ENCODE results near the gene TYMP.

The TYMP gene

DNA sequence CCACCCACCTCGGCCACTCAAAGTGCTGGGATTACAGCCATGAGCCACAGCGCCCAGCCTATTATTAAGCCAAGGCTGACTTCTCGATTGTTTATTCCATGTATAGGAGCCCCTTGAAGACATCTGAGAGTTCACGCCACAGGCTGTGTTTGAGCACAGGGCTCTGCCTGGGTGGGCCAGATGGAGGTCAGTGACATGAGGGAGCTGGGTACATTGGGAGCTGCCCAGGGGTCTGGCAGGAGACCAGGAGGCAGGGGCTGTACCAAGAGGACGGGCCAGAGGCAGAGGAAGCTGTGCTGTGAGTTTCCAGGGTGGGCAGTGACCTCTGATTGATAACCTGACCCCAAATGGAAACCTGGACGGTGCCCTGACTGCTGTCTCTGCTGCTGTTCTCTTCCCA lies 27.7 kb downstream of the TYMP start:
- TF ChIP-seq, protein P1, sequence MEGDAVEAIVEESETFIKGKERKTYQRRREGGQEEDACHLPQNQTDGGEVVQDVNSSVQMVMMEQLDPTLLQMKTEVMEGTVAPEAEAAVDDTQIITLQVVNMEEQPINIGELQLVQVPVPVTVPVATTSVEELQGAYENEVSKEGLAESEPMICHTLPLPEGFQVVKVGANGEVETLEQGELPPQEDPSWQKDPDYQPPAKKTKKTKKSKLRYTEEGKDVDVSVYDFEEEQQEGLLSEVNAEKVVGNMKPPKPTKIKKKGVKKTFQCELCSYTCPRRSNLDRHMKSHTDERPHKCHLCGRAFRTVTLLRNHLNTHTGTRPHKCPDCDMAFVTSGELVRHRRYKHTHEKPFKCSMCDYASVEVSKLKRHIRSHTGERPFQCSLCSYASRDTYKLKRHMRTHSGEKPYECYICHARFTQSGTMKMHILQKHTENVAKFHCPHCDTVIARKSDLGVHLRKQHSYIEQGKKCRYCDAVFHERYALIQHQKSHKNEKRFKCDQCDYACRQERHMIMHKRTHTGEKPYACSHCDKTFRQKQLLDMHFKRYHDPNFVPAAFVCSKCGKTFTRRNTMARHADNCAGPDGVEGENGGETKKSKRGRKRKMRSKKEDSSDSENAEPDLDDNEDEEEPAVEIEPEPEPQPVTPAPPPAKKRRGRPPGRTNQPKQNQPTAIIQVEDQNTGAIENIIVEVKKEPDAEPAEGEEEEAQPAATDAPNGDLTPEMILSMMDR (IDR thresholded peaks at IDR 0.05; ENCODE audit: low read depth, low read length, missing control alignments): no peak
- in situ Hi-C loops (cut with HindIII; ENCODE audit: low sequenced_read_pairs): no loop called here
- DNase-seq (ENCODE audit: low read depth): no peak
- no peak overlapping the region for H3K4me3 ChIP-seq (ENCODE audit: low read depth, low read length)

DNA sequence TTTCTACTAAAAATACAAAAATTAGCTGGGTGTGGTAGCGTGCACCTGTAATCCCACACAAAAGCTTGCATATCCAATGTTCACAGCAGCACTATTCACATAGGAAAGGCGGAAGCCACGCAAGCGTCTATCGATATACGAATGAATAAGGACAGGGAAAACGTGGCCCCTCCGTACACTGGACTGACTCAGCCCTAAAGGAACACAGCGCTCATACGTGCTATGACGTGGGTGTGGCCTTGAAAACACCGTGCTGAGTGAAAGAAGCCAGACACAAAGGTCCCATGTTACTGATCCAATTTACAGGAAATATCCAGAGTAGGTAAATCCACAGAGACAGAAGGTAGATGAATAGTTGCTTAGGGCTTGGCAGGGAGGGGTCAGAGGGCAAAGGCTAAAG lies 29.4 kb downstream of the TYMP start:
- in situ Hi-C loops (cut with HindIII; ENCODE audit: low sequenced_read_pairs): no loop called here
- TF ChIP-seq, protein P1 (IDR thresholded peaks at IDR 0.05; ENCODE audit: low read depth, low read length, missing control alignments): no peak
- no peak overlapping the region for H3K4me3 ChIP-seq (ENCODE audit: low read depth, low read length)
- no peak for DNase-seq (ENCODE audit: low read depth)

DNA sequence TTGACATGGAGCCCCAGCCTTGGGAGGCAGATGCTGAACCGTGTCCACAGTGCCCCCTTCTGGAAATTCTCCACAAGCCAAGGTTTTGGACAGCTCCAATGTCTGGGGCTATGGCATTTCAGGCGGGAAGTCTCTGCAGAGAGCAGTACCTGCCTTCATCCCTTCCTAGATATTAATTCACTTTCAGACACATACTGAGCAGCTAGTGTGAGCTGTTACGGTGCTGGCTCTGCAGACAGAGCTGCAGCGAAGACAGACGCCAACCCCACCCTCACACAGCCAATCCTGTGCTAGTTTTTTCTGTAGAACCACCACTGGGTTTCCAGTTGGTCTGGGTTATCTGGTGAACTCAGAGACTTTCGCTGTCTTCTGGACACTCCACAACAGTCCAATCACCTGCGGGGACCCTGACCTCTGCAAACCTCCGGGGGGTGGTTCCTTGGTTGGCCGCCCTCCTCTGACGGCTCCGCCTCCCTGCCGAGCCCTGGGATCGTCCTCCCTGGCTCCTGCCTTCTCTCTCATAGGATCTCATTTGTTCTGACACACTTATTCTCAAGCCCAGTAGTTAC lies 31.4 kb downstream of the TYMP start:
- DNase-seq (ENCODE audit: low read depth): no peak
- TF ChIP-seq, protein P1 (IDR thresholded peaks at IDR 0.05; ENCODE audit: low read depth, low read length, missing control alignments): peak; percentile 68
- no peak overlapping the region for H3K4me3 ChIP-seq (ENCODE audit: low read depth, low read length)
- in situ Hi-C loops (cut with HindIII; ENCODE audit: low sequenced_read_pairs): no loop called here

DNA sequence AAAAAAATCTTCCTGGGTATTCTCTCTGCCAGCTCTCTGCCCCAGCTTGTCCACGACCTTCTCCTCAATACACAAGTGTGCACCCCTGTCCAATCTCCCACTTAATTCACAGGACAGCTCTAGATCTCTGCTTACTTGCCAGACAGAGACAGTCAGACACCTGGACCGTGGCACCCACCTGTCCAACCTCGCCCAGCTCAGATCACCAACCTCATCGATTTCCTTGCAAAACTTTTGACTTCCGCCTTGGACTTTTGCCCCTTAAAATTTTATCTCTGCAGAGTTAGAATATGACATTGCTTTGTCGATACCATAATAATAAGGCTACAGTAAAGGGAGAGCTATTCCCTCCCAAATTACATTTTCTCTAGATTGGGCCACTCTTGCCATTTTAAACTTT lies 32.7 kb downstream of the TYMP start:
- in situ Hi-C loops (cut with HindIII; ENCODE audit: low sequenced_read_pairs): no loop called here
- DNase-seq (ENCODE audit: low read depth): no peak
- TF ChIP-seq, protein P1 (IDR thresholded peaks at IDR 0.05; ENCODE audit: low read depth, low read length, missing control alignments): no peak
- no peak overlapping the region for H3K4me3 ChIP-seq (ENCODE audit: low read depth, low read length)

DNA sequence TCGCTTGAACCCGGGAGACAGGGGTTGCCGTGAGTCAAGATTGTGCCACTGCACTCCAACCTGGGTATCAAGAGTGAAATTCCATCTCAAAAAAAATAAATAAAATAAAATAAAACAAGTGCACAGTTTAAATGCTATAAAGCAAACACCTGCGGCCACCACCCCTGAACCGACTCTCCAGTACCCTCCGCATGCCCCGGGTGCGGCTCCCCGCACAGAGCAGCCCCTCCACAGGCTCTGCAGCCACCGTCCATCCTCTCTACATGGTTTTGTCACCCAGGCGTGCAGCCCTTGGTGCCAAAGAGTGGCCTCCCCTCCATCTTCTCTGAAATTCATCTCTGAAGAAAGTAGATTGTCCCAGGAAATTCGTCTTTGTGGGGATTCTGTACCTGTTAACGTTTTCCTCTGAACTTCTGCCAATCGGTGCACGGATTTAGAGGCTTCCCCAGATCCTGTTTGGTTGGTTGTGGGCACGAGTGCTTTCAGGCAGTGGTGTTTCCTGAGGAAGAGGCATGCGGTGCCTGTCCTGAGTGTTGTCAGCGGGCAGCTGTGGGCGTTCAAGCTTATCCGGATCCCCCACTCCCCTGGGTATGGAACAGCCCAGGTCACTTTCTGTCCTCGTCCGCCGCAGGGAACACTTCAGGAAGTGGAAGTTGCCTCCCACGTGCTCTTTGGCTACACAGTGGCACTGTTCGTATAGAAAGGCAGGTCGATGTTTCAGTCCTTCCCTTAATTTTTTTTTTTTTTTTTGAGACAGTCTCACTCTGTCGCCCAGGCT lies 39.1 kb downstream of the TYMP start:
- DNase-seq (ENCODE audit: low read depth): no peak
- TF ChIP-seq, protein P1 (IDR thresholded peaks at IDR 0.05; ENCODE audit: low read depth, low read length, missing control alignments): no peak

DNA sequence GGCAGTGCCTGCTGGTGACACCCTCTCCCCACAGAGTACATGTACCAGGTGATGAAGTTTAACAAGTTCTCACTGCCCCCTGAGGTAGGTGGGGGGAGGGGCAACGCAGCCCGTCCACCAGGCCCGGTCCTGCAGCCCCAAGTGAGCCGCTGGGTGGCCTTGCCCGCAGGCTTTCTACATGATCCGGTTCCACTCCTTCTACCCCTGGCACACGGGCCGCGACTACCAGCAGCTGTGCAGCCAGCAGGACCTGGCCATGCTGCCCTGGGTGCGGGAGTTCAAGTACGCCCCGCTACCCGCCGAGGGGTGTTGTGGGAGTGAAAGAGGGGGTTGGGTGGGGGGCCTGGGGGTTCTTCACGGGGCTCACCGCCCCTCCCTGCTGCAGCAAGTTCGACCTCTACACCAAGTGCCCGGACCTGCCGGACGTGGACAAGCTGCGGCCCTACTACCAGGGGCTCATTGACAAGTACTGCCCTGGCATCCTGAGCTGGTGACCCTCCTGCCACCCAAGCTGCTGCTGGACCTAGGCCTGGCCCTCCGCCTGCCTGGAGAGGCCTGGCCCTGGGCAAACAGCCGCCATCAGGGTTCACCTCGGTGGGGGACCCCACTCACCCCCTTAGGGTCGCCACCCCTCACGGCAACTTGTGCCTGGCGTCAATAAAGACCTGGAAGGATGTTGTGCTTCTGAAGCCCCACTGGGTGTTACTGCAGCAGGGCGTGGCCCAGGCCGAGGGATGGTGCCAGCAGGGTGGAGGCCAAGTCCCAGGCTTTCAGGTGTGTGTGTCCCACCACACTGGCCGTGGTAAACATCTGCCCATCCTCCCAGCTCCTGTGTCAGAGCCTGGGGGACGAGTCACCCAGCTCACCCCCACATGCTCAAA lies 40.2 kb downstream of the TYMP start:
- no peak for DNase-seq (ENCODE audit: low read depth)
- no peak overlapping the region for H3K4me3 ChIP-seq (ENCODE audit: low read depth, low read length)
- in situ Hi-C loops (cut with HindIII; ENCODE audit: low sequenced_read_pairs): loop anchor here (10.0 kb wide), 1 partner anchor 135 kb away; no protein-coding TSS in a partner anchor
- TF ChIP-seq, protein P1 (IDR thresholded peaks at IDR 0.05; ENCODE audit: low read depth, low read length, missing control alignments): no peak

More for the DNA sequence above, 39.1 kb downstream of the TYMP start:
- H3K4me3 ChIP-seq (ENCODE audit: low read depth, low read length): no peak overlapping the region
- in situ Hi-C loops (cut with HindIII; ENCODE audit: low sequenced_read_pairs): no loop called here
